Measurements from ENCODE around the gene CTNNBIP1. TPM values are rescaled to one million over a fixed set of nuclear protein-coding genes. Genes with fewer than 3 reads are reported as not detected.

Gene CTNNBIP1
- total and polyA plus RNA-seq, 7 donors, result 9.2 to 20.3 (median 18.2) TPM

DNA sequence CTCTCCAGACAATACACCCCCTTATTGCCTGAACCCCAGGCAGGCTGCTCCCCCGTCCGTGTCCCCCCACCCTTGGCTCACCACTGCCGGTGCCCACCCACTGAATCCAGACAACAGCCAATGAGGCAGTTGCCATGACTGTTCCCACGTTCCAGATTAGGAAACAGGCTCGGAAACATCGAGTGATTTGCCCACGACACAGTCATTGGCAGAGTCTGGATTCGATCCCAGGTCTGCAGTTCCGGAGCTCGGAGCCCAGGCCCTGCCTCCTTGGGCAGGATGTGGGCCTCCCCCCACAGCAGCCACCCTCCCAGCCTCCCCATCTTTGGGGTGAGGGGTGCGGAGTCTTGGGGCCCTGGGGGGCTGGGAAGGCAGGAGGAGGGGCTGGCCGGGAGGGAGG, 66.0 kb downstream of the CTNNBIP1 start:
- WGBS, 2 donors, result 53 to 74% methylated on average over 12 of the region's 12 CpGs
- intact Hi-C loops (cut with DNase I), result no loop called here
- H3K4me1 ChIP-seq, result peaks cover 0 to 11% (median 7%) of the 10 kb centered on the region in 4 donors
- H3K27ac ChIP-seq, result peak overlapping the region in 1 of 4 donors; percentile 59
- H3K36me3 ChIP-seq, result no peaks in the 10 kb centered on the region
- peak; percentile 50 for DNase-seq
- no peak for TF ChIP-seq POLR2AphosphoS5 (IDR thresholded peaks at IDR 0.05)
- TF ChIP-seq POLR2A (IDR thresholded peaks at IDR 0.05), result no peak
- TF ChIP-seq, protein P1, sequence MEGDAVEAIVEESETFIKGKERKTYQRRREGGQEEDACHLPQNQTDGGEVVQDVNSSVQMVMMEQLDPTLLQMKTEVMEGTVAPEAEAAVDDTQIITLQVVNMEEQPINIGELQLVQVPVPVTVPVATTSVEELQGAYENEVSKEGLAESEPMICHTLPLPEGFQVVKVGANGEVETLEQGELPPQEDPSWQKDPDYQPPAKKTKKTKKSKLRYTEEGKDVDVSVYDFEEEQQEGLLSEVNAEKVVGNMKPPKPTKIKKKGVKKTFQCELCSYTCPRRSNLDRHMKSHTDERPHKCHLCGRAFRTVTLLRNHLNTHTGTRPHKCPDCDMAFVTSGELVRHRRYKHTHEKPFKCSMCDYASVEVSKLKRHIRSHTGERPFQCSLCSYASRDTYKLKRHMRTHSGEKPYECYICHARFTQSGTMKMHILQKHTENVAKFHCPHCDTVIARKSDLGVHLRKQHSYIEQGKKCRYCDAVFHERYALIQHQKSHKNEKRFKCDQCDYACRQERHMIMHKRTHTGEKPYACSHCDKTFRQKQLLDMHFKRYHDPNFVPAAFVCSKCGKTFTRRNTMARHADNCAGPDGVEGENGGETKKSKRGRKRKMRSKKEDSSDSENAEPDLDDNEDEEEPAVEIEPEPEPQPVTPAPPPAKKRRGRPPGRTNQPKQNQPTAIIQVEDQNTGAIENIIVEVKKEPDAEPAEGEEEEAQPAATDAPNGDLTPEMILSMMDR (IDR thresholded peaks at IDR 0.05), result no peak
- no peak for TF ChIP-seq EP300 (IDR thresholded peaks at IDR 0.05)
- no peaks in the 10 kb centered on the region for H3K9me3 ChIP-seq
- H3K4me3 ChIP-seq, result no peak overlapping the region
- no peaks in the 10 kb centered on the region for H3K27me3 ChIP-seq

DNA sequence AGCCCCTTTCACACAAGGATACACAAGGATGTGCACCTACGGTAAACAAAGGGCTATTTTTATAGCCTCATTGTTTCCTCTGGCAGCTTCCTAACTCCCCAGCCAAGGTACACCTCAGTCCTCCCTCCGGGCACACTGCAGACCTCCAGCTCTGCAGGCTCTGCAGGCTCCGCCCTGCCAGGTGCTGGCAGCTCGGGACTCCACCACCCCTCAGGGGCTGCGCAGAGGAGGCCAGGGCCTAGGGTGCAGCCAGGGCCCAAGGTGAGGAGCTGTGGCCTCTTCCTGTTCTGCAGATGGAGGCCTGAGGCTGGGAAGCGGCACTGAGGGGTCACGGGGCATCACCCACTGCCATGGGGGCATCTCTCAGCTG, 66.5 kb downstream of the CTNNBIP1 start:
- DNase-seq, result peak; percentile 58
- intact Hi-C loops (cut with DNase I), result no loop called here
- Histone ChIP-seq H3K27ac (peak overlapping the region in 1 of 4 donors; percentile 59), H3K36me3 (no peaks in the 10 kb centered on the region), H3K27me3 (no peaks in the 10 kb centered on the region), H3K4me3 (no peak overlapping the region), H3K9me3 (no peaks in the 10 kb centered on the region), H3K4me1 (peaks cover 0 to 11% (median 7%) of the 10 kb centered on the region in 4 donors)
- no peak for TF ChIP-seq EP300 (IDR thresholded peaks at IDR 0.05)
- TF ChIP-seq POLR2AphosphoS5 (IDR thresholded peaks at IDR 0.05), result no peak
- no peak for TF ChIP-seq POLR2A (IDR thresholded peaks at IDR 0.05)
- TF ChIP-seq, protein P1 (IDR thresholded peaks at IDR 0.05), result no peak
- 20 to 63% methylated on average over 7 of the region's 7 CpGs for WGBS, 2 donors

DNA sequence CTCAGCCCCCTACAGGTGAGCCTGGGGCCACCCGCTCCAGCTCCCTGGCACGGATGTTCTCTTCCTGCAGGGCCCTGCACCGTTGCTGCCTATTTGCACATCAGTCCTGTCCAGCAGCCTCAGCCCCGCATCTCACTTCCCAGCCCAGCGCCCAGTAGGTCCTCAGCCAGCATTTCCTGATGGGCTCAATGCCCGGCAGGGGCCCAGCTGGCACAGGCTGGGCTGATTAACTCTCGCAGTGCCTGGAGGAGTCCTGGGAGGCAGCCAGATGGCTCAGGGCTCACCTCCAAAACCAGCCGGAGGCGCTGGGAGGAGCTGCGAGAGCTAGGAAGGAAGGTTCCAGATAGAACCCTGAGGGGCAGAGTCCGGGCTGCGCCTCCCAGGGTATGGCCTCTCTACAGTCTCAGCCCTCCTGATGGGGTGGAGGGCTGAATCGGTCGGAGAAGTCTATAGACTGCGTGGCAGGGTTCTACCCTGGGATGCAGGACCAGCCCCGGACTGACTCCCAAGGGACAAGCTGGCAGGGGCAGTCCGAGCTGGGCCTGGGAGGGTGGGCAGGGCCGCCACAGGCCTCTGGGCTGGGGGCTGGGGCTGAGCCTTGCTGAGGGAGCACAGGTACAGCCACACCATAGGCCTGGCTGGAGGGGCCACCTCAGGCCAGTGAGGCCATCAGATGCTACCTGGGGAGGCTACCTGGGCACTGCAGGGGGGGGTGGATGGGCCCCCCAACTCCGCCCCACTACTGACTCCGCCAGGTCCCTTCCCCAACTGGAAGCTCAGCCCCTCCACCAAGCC, 67.1 kb downstream of the CTNNBIP1 start:
- TF ChIP-seq POLR2A (IDR thresholded peaks at IDR 0.05) (no peak), POLR2AphosphoS5 (IDR thresholded peaks at IDR 0.05) (no peak), EP300 (IDR thresholded peaks at IDR 0.05) (no peak)
- TF ChIP-seq, protein P1 (IDR thresholded peaks at IDR 0.05), result no peak
- H3K9me3 ChIP-seq, result no peaks in the 10 kb centered on the region
- peaks cover 0 to 11% (median 7%) of the 10 kb centered on the region in 4 donors for H3K4me1 ChIP-seq
- no peak for DNase-seq
- intact Hi-C loops (cut with DNase I), result no loop called here
- H3K4me3 ChIP-seq, result no peak overlapping the region
- H3K27me3 ChIP-seq, result no peaks in the 10 kb centered on the region
- 19 to 67% methylated on average over 20 of the region's 20 CpGs for whole genome bisulfite sequencing, 2 donors
- H3K36me3 ChIP-seq, result no peaks in the 10 kb centered on the region
- H3K27ac ChIP-seq, result peak overlapping the region in 1 of 4 donors; percentile 59

DNA sequence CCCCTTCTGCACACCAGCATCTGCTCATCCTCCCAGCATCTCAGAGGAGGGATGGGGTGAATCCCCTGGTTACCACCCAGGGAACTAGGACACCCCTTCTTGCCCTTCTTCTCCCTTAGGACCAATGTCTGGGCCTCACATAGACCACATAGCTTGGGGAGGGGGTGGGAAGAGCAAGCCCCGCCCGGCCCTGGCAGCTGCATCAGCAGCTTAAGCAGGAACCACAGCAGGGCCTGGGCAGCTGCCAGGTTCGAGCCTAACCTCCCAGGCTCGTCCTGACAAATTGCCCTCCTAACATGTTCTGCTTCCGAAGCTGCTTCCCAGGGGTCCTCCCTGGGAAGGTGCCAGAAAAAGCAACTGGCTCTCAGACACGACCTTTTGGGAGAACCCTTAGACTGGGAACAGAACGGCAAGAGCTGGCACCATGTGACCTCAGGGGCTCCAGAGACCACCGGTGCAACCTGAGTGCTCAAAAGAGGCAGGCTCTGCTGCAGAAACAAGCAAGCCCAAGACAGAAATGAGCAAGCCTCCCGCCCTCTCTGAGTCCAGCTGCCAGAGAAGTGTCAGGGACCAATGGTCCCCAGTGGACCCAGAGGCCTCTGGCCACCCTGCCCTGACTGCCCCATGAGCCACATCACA, 67.9 kb downstream of the CTNNBIP1 start:
- H3K4me3 ChIP-seq, result no peak overlapping the region
- intact Hi-C loops (cut with DNase I), result no loop called here
- no peaks in the 10 kb centered on the region for H3K27me3 ChIP-seq
- no peak for DNase-seq
- no peak for TF ChIP-seq EP300 (IDR thresholded peaks at IDR 0.05)
- H3K36me3 ChIP-seq, result no peaks in the 10 kb centered on the region
- no peaks in the 10 kb centered on the region for H3K9me3 ChIP-seq
- H3K27ac ChIP-seq, result no peak overlapping the region
- H3K4me1 ChIP-seq, result peaks cover 0 to 11% (median 7%) of the 10 kb centered on the region in 4 donors
- 47 to 66% methylated on average over 9 of the region's 9 CpGs for WGBS, 2 donors

DNA sequence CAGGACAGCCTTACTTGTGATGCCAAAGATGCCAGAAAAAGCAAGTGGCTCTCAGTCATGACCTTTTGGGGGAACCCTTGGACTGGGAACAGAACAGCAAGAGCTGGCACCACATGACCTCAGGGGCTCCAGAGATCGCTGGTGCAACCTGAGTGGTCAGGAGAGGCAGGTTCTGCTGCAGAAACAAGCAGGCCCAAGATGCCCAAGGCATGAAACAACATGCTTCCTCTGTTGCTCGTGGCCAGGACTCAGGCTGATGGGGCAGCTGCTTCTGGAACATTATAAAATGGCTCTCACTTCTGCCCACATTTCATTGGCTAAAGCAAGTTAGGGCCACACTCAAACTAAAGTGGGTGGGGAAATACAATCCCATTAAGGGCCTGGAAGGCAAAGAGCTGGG, 68.6 kb downstream of the CTNNBIP1 start:
- Histone ChIP-seq H3K4me1 (peaks cover 0 to 14% (median 8%) of the 10 kb centered on the region in 4 donors), H3K4me3 (no peak overlapping the region), H3K27ac (no peak overlapping the region), H3K27me3 (no peaks in the 10 kb centered on the region), H3K9me3 (no peaks in the 10 kb centered on the region), H3K36me3 (no peaks in the 10 kb centered on the region)
- DNase-seq, result no peak
- TF ChIP-seq, protein P1 (IDR thresholded peaks at IDR 0.05), result no peak
- TF ChIP-seq EP300 (IDR thresholded peaks at IDR 0.05), result no peak
- TF ChIP-seq POLR2AphosphoS5 (IDR thresholded peaks at IDR 0.05), result no peak
- no peak for TF ChIP-seq POLR2A (IDR thresholded peaks at IDR 0.05)
- WGBS, 2 donors, result 86 to 91% methylated on average over 2 of the region's 2 CpGs
- intact Hi-C loops (cut with DNase I), result no loop called here

All from sigmoid colon (tissue), 7 donors.